NAMALWA (cell line): ENCODE results near the gene ZNF480.
"Not testable (repeated sequence)": the region's sequence is repeated elsewhere in the genome, so short reads cannot be mapped to it uniquely, and the experiment has no call there.

Experiments used
- DNase-seq: peaks from one replicate; pipeline ENCODE4 v3.0.0-alpha.2; 2015; ENCODE audit warnings: low spot score

The ZNF480 gene

DNA sequence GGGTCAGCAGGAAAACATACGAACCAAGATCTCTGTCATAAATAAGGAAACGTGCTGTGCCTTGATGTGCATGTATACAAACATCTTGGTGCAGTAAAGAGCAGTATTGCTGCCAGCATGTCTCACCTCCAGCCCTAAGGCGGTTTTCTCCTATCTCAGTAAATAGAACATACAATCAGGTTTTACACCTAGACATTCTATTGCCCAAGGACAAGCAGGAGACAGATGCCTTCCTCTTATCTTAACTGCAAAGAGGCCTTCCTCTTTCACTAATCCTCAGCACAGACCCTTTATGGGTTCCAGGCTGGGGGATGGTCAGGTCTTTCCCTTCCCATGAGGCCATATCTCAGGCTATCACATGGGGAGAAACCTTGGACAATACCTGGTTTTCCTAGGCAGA, 42.1 kb downstream of the ZNF480 start:
- not testable (repeated sequence) for DNase-seq

- peak; percentile 76 for DNase-seq
Measured at GRCh38 chr19:52343548-52343947, 46.6 kb downstream of the ZNF480 start.

GRCh38 chr19:52345162-52345561, 48.2 kb downstream of the ZNF480 start:
- no peak for DNase-seq

DNA sequence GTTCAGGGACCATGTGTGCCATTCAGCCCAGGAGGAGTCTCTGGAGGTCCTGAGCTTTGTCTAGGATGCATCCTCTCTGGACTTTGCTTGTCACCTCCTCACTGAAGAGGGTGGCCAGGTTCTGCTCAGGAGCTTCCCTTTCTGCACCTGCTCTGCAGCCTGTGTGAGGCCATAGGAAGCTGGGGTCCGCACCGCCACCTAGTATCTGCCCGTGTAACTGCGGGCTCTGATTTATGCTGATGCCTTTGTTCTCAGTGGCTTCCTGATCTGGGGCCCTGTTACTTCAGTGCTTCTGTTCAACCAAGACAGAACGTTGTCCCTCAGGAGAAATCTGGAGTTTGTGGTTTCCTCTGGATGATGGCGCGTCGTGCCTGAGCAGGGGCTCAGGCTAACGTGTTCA, 54.5 kb downstream of the ZNF480 start:
- DNase-seq = peak; percentile 51

DNA sequence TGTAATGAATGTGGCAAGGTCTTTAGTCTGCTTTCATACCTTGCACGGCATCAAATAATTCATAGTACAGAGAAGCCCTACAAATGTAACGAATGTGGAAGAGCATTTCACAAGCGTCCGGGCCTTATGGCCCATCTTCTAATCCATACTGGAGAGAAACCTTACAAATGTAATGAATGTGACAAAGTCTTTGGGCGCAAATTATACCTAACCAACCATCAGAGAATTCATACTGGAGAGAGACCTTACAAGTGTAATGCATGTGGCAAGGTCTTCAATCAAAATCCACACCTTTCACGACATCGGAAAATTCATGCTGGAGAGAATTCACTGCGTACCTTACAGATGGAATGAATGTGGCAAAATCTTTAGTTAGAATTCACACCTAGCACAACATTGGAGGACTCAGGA, 69.5 kb downstream of the ZNF480 start:
- DNase-seq = no peak

GRCh38 chr19:52369559-52370340, 72.8 kb downstream of the ZNF480 start, which contains the start of gene ZNF880:
Gene ZNF880 (plus strand): TSS chr19:52369923. CDS start chr19:52369966, 43 bp downstream.
- DNase-seq = no peak

DNA sequence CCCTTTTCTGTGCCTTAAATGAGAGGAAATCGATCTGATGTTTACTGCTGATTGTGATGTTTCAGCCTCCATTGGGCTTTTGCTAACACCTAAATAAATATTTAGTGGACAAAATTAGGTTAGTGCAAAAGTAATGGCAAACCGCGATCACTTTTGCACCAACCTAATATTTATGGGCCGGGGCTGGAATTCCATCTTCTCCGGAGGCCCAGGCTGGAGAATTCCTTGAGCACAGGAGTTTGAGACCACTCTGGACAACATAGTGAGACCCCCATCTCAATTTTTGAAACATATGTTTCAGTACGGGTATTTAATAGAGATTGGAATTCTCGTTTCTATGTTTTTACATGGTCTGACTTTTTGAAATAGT, 73.4 kb downstream of the ZNF480 start:
- no peak for DNase-seq
